ENCODE data around the gene AKT2.

The AKT2 gene

GRCh38 chr19:40257096-40257517 lies 28.0 kb downstream of the AKT2 start:
- Histone ChIP-seq H3K9ac (ENCODE audit: low read length) (no peak overlapping the region), H3K27me3 (ENCODE audit: insufficient read depth, low read length) (no peaks in the 10 kb centered on the region), H3K79me2 (ENCODE audit: control insufficient read depth, insufficient read depth, low read length, poor library complexity) (no peaks in the 10 kb centered on the region), H3K4me1 (ENCODE audit: control insufficient read depth in 1 of 2, insufficient read depth in 2 of 2, low read length in 2 of 2) (no peaks in the 10 kb centered on the region), H3K14ac (ENCODE audit: low read length) (no peak overlapping the region), H3K9me3 (ENCODE audit: insufficient read depth, low read depth, low read length) (no peaks in the 10 kb centered on the region), H3K79me1 (ENCODE audit: low read length) (no peaks in the 10 kb centered on the region), H2BK5ac (ENCODE audit: low read depth, low read length, poor library complexity) (no peak overlapping the region), H4K12ac (ENCODE audit: low read depth, low read length) (no peak overlapping the region), H4K8ac (ENCODE audit: low read depth, low read length) (no peak overlapping the region), H2BK12ac (ENCODE audit: low read length) (no peak overlapping the region), H3K18ac (ENCODE audit: low read length) (peak overlapping the region; percentile 61), H3K4ac (ENCODE audit: low read depth, low read length) (no peak overlapping the region), H2AK5ac (ENCODE audit: low read length) (no peak overlapping the region), H3K4me3 (ENCODE audit: low read depth, low read length) (no peak overlapping the region), H2BK120ac (ENCODE audit: insufficient read depth, low read length, poor library complexity) (no peak overlapping the region), H4K91ac (ENCODE audit: low read depth, low read length) (no peak overlapping the region), H3K23ac (ENCODE audit: low read length) (no peak overlapping the region), H3K4me2 (ENCODE audit: low read length) (no peak overlapping the region), H3K27ac (ENCODE audit: low read depth, low read length) (no peak overlapping the region), H2AFZ (ENCODE audit: insufficient read depth, low read length, poor library complexity) (no peak overlapping the region), H3K36me3 (ENCODE audit: control insufficient read depth in 1 of 2, insufficient read depth in 2 of 2, low read length in 2 of 2) (peaks cover 28 to 31% of the 10 kb centered on the region in 2 experiments)
- no peak for DNase-seq
- WGBS (ENCODE audit: extremely low coverage, insufficient coverage, insufficient read length), result no CpG with 5 or more reads among the region's 9 CpGs

GRCh38 chr19:40256512-40256911 lies 28.6 kb downstream of the AKT2 start:
- DNase-seq, result no peak
- H3K14ac ChIP-seq (ENCODE audit: low read length), result no peak overlapping the region
- H4K8ac ChIP-seq (ENCODE audit: low read depth, low read length), result no peak overlapping the region
- H3K4me2 ChIP-seq (ENCODE audit: low read length), result no peak overlapping the region
- H4K12ac ChIP-seq (ENCODE audit: low read depth, low read length), result no peak overlapping the region
- no peak overlapping the region for H2BK12ac ChIP-seq (ENCODE audit: low read length)
- H4K91ac ChIP-seq (ENCODE audit: low read depth, low read length), result no peak overlapping the region
- no peaks in the 10 kb centered on the region for H3K4me1 ChIP-seq (ENCODE audit: control insufficient read depth in 1 of 2, insufficient read depth in 2 of 2, low read length in 2 of 2)
- no peak overlapping the region for H3K23ac ChIP-seq (ENCODE audit: low read length)
- no peak overlapping the region for H2AFZ ChIP-seq (ENCODE audit: insufficient read depth, low read length, poor library complexity)
- H3K27me3 ChIP-seq (ENCODE audit: insufficient read depth, low read length), result no peaks in the 10 kb centered on the region
- no peak overlapping the region for H2AK5ac ChIP-seq (ENCODE audit: low read length)
- no peak overlapping the region for H2BK5ac ChIP-seq (ENCODE audit: low read depth, low read length, poor library complexity)
- no peaks in the 10 kb centered on the region for H3K79me2 ChIP-seq (ENCODE audit: control insufficient read depth, insufficient read depth, low read length, poor library complexity)
- H3K79me1 ChIP-seq (ENCODE audit: low read length), result no peaks in the 10 kb centered on the region
- peaks cover 31 to 34% of the 10 kb centered on the region in 2 experiments for H3K36me3 ChIP-seq (ENCODE audit: control insufficient read depth in 1 of 2, insufficient read depth in 2 of 2, low read length in 2 of 2)
- no peak overlapping the region for H2BK120ac ChIP-seq (ENCODE audit: insufficient read depth, low read length, poor library complexity)
- H3K27ac ChIP-seq (ENCODE audit: low read depth, low read length), result no peak overlapping the region
- no CpG with 5 or more reads among the region's 8 CpGs for WGBS (ENCODE audit: extremely low coverage, insufficient coverage, insufficient read length)
- H3K9me3 ChIP-seq (ENCODE audit: insufficient read depth, low read depth, low read length), result no peaks in the 10 kb centered on the region
- no peak overlapping the region for H3K9ac ChIP-seq (ENCODE audit: low read length)
- peak overlapping the region; percentile 17 for H3K4me3 ChIP-seq (ENCODE audit: low read depth, low read length)
- H3K18ac ChIP-seq (ENCODE audit: low read length), result no peak overlapping the region
- H3K4ac ChIP-seq (ENCODE audit: low read depth, low read length), result no peak overlapping the region

GRCh38 chr19:40255619-40256166 lies 29.5 kb downstream of the AKT2 start:
- Histone ChIP-seq H4K8ac (ENCODE audit: low read depth, low read length) (no peak overlapping the region), H3K4ac (ENCODE audit: low read depth, low read length) (no peak overlapping the region), H4K91ac (ENCODE audit: low read depth, low read length) (no peak overlapping the region), H3K36me3 (ENCODE audit: control insufficient read depth in 1 of 2, insufficient read depth in 2 of 2, low read length in 2 of 2) (peaks cover 32 to 34% of the 10 kb centered on the region in 2 experiments), H3K4me3 (ENCODE audit: low read depth, low read length) (no peak overlapping the region), H3K27me3 (ENCODE audit: insufficient read depth, low read length) (no peaks in the 10 kb centered on the region), H2BK120ac (ENCODE audit: insufficient read depth, low read length, poor library complexity) (no peak overlapping the region), H3K27ac (ENCODE audit: low read depth, low read length) (no peak overlapping the region), H3K79me2 (ENCODE audit: control insufficient read depth, insufficient read depth, low read length, poor library complexity) (no peaks in the 10 kb centered on the region), H2AK5ac (ENCODE audit: low read length) (no peak overlapping the region), H4K12ac (ENCODE audit: low read depth, low read length) (no peak overlapping the region), H3K4me1 (ENCODE audit: control insufficient read depth in 1 of 2, insufficient read depth in 2 of 2, low read length in 2 of 2) (no peaks in the 10 kb centered on the region), H3K14ac (ENCODE audit: low read length) (no peak overlapping the region), H2BK12ac (ENCODE audit: low read length) (no peak overlapping the region), H3K23ac (ENCODE audit: low read length) (no peak overlapping the region), H3K9me3 (ENCODE audit: insufficient read depth, low read depth, low read length) (no peaks in the 10 kb centered on the region), H3K4me2 (ENCODE audit: low read length) (no peak overlapping the region), H2AFZ (ENCODE audit: insufficient read depth, low read length, poor library complexity) (no peak overlapping the region), H2BK5ac (ENCODE audit: low read depth, low read length, poor library complexity) (no peak overlapping the region), H3K9ac (ENCODE audit: low read length) (no peak overlapping the region), H3K18ac (ENCODE audit: low read length) (no peak overlapping the region), H3K79me1 (ENCODE audit: low read length) (no peaks in the 10 kb centered on the region)
- no CpG with 5 or more reads among the region's 3 CpGs for WGBS (ENCODE audit: extremely low coverage, insufficient coverage, insufficient read length)
- DNase-seq, result no peak

- no peak overlapping the region for H2AK5ac ChIP-seq (ENCODE audit: low read length)
- no peak overlapping the region for H3K23ac ChIP-seq (ENCODE audit: low read length)
- H3K18ac ChIP-seq (ENCODE audit: low read length), result no peak overlapping the region
- H3K79me2 ChIP-seq (ENCODE audit: control insufficient read depth, insufficient read depth, low read length, poor library complexity), result no peaks in the 10 kb centered on the region
- H2BK12ac ChIP-seq (ENCODE audit: low read length), result no peak overlapping the region
- no peaks in the 10 kb centered on the region for H3K9me3 ChIP-seq (ENCODE audit: insufficient read depth, low read depth, low read length)
- H3K4me3 ChIP-seq (ENCODE audit: low read depth, low read length), result no peak overlapping the region
- no peaks in the 10 kb centered on the region for H3K79me1 ChIP-seq (ENCODE audit: low read length)
- no peak overlapping the region for H4K91ac ChIP-seq (ENCODE audit: low read depth, low read length)
- H3K4me1 ChIP-seq (ENCODE audit: control insufficient read depth in 1 of 2, insufficient read depth in 2 of 2, low read length in 2 of 2), result no peaks in the 10 kb centered on the region
- H3K4ac ChIP-seq (ENCODE audit: low read depth, low read length), result no peak overlapping the region
- H2BK120ac ChIP-seq (ENCODE audit: insufficient read depth, low read length, poor library complexity), result no peak overlapping the region
- no peak overlapping the region for H3K9ac ChIP-seq (ENCODE audit: low read length)
- no peak overlapping the region for H3K4me2 ChIP-seq (ENCODE audit: low read length)
- no peak overlapping the region for H3K14ac ChIP-seq (ENCODE audit: low read length)
- H3K27me3 ChIP-seq (ENCODE audit: insufficient read depth, low read length), result no peaks in the 10 kb centered on the region
- no peak overlapping the region for H3K27ac ChIP-seq (ENCODE audit: low read depth, low read length)
- no peak overlapping the region for H2AFZ ChIP-seq (ENCODE audit: insufficient read depth, low read length, poor library complexity)
- H3K36me3 ChIP-seq (ENCODE audit: control insufficient read depth in 1 of 2, insufficient read depth in 2 of 2, low read length in 2 of 2), result peaks cover 33 to 35% of the 10 kb centered on the region in 2 experiments
- no CpG with 5 or more reads among the region's 16 CpGs for WGBS (ENCODE audit: extremely low coverage, insufficient coverage, insufficient read length)
- no peak for DNase-seq
- no peak overlapping the region for H2BK5ac ChIP-seq (ENCODE audit: low read depth, low read length, poor library complexity)
- no peak overlapping the region for H4K8ac ChIP-seq (ENCODE audit: low read depth, low read length)
- no peak overlapping the region for H4K12ac ChIP-seq (ENCODE audit: low read depth, low read length)
Measured at GRCh38 chr19:40254714-40255418, 30.3 kb downstream of the AKT2 start.

Measured in trophoblast cell (in vitro differentiated cells and primary cell).